Cardiac fibroblast (primary cell): ENCODE measurements around the gene CST7.
A peak's percentile ranks its signal among the peaks of the same experiment; 100 is the strongest.

Experiments used
- DNase-seq, 2 donors: peaks; one replicate each; pipeline versions ENCODE4 v3.0.0 to v3.0.0-alpha.2; 2010; ENCODE audit warnings: low read depth in 2 of 2
- H3K4me3 ChIP-seq, 2 donors: replicated peaks in 1 of 2; 1 replicate in 1 of 2; 2 replicates in 1 of 2; pipeline ENCODE4 v1.5.1; 2011; ENCODE audit warnings: low read depth in 2 of 2, low read length in 2 of 2, mild to moderate bottlenecking in 2 of 2, moderate library complexity in 1 of 2
- CTCF ChIP-seq: IDR thresholded peaks from one replicate; pipeline ENCODE4 v1.5.1; 2011; ENCODE audit warnings: low read depth, mild to moderate bottlenecking, low read length, inconsistent platforms

CST7 gene

DNA sequence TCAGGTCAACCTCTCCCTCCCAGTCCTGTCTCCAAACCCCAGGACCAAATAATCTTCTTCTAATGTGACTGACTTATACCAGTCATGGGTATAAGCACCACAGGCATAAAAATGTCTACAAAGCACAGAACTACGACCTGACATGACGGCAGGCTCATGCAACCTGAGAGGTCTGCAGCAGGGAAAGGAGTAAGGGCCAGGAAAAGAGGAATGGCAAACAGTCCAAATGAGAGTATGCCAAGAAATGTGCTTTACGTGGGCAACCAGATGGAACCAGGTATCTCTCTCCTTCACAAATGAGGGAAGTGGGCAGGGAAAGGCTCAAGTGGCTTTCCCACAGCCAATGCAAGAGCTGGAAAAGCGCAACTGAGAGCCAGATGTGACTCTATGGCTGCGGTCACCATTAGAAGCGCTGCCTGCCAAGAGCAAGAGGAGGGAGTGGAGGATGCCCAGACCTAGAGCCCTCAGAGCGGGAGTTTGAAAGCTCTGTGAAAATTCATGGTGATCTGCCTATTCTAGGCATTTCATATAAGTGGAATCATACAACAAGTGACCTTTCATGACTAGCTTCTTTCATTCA is 37.5 kb downstream of the CST7 start:
- no peak overlapping the region for H3K4me3 ChIP-seq
- no peak for DNase-seq
- no peak for TF ChIP-seq CTCF

DNA sequence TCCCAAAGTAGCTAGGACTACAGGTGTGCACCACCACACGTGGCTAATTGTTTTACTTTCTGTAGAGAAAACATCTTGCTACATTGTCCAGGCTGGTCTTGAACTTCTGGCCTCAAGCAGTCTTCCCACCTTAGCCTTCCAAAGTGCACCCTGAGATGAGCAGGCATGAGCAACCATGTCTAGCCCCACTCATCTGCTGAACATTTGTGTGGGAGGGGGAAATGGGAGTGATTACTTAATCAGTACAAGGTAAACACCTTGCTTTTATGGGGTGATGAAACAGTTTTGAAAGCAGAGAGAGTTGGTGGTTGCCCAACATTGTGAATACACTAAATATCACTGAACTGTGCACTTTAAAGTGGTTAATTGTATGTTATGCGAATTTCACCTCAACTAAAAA is 38.2 kb downstream of the CST7 start:
- DNase-seq = no peak
- no peak for TF ChIP-seq CTCF
- no peak overlapping the region for H3K4me3 ChIP-seq

DNA sequence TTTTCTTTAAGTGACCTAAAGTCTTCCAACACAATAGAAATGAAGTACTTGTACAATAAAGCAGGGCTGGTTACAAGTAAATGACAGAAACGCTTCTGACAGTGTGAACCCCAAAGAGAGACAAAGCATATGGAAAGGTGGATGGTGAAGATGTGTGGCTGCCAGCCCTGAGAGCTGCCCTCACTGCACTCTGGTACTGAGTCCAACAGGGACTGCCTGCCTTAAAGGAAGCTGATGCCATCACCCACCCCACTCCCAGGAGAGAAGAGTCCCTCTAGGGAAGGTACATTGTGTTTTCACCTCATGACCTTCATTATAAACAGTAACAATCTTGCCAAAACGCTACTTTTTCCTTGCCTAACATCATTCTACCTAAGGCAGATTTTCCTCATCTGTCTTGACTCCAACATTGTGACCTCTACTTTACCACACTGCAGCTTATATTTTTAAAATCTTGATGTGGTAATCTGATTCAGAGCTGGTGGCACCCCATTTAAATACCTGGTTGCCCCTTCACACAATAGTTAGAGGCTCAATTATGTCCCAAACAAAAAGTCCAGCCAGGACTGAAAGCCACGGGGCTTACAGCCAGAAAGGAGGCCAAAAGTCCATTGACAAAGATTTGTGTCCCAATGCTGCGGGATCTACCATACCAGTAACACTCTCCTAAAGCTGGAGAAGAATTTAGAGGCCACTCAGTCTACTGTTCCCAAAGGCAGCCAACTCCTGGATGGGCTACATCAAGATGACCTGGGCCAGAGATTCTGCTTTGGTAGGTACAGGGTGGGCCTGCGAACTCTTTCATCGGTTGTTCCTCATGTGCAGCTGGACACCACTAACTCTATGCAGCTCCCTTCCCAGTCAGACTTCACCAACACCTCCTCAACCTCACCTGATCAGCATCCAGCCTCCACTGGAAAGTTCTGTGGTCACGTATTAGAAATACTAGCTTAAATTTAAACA is 39.1 kb downstream of the CST7 start:
- no peak for TF ChIP-seq CTCF
- no peak overlapping the region for H3K4me3 ChIP-seq
- no peak for DNase-seq

DNA sequence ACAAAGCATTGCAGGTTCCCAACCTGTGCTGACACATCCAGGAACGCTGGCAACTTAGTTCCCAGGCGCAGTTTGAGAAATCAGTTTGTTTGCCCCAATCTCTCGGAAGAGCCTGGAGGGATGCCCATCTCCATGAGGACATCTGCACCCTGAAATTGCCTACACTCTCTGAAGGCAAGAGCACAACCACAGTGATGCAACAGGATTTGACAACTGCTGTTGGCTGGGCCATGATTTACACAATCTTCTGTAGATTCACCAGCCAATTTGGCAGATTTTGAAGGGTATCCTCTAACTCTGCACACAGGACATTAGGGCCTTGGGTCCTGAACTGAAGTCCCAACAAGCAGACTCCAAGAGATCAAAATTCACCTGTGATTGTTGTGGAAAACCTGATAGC is 40.1 kb downstream of the CST7 start:
- no peak for DNase-seq
- no peak overlapping the region for H3K4me3 ChIP-seq

GRCh38 chr20:24990810-24991252 is 41.8 kb downstream of the CST7 start:
- DNase-seq = no peak
- no peak overlapping the region for H3K4me3 ChIP-seq
- no peak for TF ChIP-seq CTCF

More for the DNA sequence above, 40.1 kb downstream of the CST7 start:
- TF ChIP-seq CTCF = no peak

- DNase-seq = peak in 1 of 2 donors; percentile 7
- TF ChIP-seq CTCF = no peak
Measured at GRCh38 chr20:24991897-24992486, 42.9 kb downstream of the CST7 start.

More at GRCh38 chr20:24991897-24992486, 42.9 kb downstream of the CST7 start:
- H3K4me3 ChIP-seq = peak overlapping the region; percentile 80 to 94
